AG08396 (cell line): ENCODE data around the gene GFOD2.
"Not testable (repeated sequence)": the region's sequence is repeated elsewhere in the genome, so short reads cannot be mapped to it uniquely, and the experiment has no call there.

Experiments used
- DNase-seq: peaks from one replicate; pipeline ENCODE4 v3.0.0; 2012; ENCODE audit warnings: low spot score, mixed read lengths

The GFOD2 gene

GRCh38 chr16:67702130-67702529 is 17.0 kb downstream of the GFOD2 start:
- DNase-seq = no peak

GRCh38 chr16:67701420-67701819 is 17.7 kb downstream of the GFOD2 start:
- DNase-seq = no peak

GRCh38 chr16:67699265-67699664 is 19.9 kb downstream of the GFOD2 start:
- no peak for DNase-seq

- no peak for DNase-seq
Measured at GRCh38 chr16:67697422-67698185, 21.5 kb downstream of the GFOD2 start.

DNA sequence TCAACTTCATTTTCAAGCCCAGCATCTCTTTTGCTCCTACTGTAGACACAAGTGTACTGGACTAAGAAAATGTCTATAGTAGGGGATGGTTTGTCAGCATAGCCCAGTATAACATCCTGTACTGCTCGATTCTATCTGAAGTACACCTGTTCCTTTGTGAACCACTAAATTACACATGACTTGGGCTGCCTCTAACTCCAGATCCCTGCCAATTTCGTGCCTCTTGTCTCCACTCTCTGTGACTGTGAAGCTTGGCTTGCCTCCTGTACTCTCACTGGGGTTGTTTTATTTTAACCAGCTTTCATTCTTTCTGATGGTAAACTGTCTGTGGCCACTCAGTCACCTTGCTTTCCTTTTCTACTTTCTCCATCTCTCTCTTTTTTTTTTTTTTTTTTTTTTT is 24.5 kb downstream of the GFOD2 start:
- no peak for DNase-seq

GRCh38 chr16:67693517-67694285 is 25.4 kb downstream of the GFOD2 start:
- not testable (repeated sequence) for DNase-seq

DNA sequence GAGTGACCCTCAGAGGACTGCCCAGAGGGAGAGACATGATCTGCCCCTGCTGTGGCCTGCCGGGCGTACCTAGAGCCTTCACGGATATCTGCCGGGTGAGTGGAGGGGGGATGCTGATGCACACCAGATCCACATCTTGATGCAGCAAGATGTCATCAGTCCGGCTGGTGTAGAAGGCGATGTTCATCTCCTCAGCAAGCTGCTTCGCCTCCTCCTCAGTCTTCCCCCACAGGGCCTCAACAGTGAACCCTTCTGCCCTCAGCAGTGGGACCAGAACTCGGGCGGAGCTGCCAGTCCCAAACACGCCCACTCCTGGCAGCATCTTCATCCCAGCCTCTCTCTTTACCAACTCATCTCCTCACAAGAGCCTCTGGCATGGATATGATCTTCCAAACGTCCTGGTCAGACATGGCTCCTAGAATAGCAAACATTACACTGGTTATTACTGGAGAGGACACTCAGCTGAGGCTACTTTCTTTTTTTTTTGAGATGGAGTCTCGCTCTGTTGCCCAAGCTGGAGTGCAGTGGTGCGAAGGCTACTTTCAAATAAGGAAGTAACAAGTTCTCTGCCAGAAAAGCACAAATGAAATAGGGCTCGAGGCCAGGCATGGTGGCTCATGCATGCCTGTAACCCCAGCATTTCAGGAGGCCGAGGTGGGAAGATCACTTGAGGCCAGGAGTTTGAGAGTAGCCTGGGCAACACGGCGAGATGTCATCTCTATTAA is 33.6 kb downstream of the GFOD2 start:
- no peak for DNase-seq

GRCh38 chr16:67683767-67684166 is 35.3 kb downstream of the GFOD2 start:
- no peak for DNase-seq

DNA sequence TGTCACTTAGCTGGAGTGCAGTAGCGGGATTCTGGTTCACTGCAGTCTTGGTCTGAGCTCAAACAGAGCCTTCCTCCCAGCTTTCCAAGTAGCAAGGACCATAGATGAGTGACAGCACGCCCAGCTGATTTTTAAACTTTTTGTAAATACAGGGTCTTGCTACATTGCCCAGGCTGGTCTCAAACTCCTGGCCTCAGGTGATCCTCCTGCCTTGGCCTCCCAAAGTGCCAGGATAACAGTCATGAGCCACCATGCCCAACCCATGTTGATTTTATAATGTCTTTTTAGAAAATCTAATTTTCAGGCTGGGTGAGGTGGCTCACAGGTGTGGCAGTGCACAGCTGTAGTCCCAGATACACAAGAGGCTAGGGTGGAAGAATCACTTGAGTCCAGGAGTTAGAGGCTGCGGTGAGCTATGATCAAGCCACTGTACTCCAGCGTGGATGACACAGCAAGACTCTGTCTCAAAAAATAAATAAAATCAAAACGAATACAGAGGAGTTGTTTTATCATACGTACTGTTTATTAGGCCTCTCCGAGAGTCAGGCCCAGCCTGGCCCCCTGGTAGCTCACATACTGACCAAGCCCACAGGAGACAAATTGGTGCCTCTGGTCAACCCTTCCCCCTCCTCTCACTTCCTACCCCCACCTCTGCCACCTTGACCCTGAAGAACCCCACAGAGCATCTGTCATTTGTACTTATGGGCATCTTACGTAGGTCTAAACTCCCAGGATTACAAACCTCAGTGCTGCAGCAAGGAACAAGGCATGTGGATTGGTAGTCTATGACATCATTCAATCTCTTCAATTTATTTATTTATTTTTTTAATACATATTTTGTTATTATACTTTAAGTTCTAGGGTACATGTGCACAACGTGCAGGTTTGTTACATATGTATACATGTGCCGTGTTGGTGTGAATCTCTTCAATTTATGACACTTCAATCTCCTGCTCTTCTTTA is 38.9 kb downstream of the GFOD2 start:
- DNase-seq = no peak

DNA sequence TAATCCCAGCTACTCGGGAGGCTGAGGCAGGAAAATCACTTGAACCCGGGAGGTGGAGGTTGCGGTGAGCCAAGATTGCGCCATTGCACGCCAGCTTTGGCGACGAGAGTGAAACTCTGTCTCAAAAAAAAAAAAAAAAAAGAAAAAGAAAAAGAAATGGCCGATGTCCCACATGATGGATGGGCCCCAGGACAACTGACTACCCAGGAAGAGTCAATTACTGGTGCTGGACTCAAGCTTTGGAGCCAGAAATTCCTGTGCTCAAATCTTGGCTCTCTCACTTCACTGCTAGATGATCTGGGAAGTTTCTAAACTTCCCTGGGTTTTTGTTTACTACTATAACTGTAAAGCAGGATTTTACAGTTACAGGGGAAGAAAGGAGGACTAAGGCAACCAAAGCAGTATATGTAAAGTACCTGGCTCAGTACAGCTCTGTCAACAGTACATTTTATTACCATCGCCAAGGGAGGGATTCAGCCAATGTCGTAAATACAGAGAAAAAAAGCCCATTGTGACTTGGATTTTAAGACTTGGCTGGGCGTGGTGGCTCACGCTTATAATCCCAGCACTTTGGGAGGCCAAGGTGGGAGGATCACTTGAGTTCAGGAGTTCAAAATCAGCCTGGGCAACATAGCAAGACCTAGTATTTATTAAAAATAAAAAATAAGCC is 40.6 kb downstream of the GFOD2 start:
- no peak for DNase-seq

- no peak for DNase-seq
Measured at GRCh38 chr16:67677712-67678111, 41.4 kb downstream of the GFOD2 start.

GRCh38 chr16:67676939-67677338 is 42.2 kb downstream of the GFOD2 start:
- no peak for DNase-seq

GRCh38 chr16:67676516-67676915 is 42.6 kb downstream of the GFOD2 start:
- no peak for DNase-seq

DNA sequence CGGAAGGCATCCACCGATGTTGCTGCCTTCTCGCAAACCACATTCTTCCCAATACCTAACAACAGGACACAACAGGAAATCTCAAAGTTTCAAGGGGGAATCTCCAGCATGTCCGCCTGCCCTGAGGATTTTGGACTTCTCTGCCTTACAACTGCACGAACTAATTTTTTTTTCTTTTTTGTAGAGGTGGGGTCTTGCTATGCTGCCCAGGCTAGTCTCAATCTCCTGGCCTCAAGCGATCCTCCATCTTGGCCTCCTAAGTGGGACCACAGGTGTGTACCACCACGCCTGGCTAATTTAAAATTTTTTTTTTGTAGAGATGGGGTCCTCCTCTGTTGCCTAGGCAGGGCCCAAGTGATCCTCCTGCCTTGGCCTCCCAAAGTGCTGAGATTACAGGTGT is 43.1 kb downstream of the GFOD2 start:
- no peak for DNase-seq

- no peak for DNase-seq
Measured at GRCh38 chr16:67675579-67675935, 43.6 kb downstream of the GFOD2 start.

- DNase-seq = no peak
Measured at GRCh38 chr16:67674851-67675578, 44.1 kb downstream of the GFOD2 start.

- no peak for DNase-seq
Measured at GRCh38 chr16:67673712-67674580, 45.2 kb downstream of the GFOD2 start.

GRCh38 chr16:67672739-67673662 is 46.1 kb downstream of the GFOD2 start:
- DNase-seq = peak; percentile 88
